Subcutaneous adipose tissue (tissue), 4 donors: Measurements from ENCODE around the gene TAS2R31. TPM values are rescaled to one million over a fixed set of nuclear protein-coding genes. Genes with fewer than 3 reads are reported as not detected.

Source experiments
- total RNA-seq, 4 donors: library from RNA; depleted of rRNA; stranded (reverse); fragments of >200 nt; gene quantifications; one replicate each; pipeline ENCODE4 v1.1.0, GENCODE V29; 2016
- TF ChIP-seq, protein P1 (sequence below): fragments of 450-650 bp; IDR thresholded peaks from one replicate; pipeline ENCODE4 v1.5.1; 2016; ENCODE audit warnings: low read depth, mild to moderate bottlenecking, control low read depth, antibody characterized with exemption, moderate library complexity

Gene TAS2R31
- total RNA-seq, 4 donors from 2014 or later = 3.4 to 7.6 (median 6.0) TPM

DNA sequence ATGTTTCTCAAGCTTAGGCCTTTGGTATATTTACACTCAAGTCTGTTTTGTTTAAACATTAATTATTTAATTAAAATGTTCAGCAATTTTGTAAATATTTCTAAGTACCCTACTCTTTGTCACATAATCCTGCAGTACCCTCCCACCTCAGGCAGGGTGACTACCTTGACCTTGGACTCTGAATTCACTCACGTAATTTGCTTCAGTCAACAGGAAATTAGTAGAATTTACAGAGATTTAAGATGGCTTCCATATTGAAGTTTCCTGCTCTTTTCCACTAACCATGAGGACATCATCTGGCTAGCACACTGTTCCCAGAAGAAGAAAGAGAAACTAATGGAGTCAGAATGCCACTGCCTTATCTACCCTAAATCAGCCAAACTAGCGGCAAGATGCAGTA lies 7.8 kb downstream of the TAS2R31 start:
- TF ChIP-seq, protein P1, sequence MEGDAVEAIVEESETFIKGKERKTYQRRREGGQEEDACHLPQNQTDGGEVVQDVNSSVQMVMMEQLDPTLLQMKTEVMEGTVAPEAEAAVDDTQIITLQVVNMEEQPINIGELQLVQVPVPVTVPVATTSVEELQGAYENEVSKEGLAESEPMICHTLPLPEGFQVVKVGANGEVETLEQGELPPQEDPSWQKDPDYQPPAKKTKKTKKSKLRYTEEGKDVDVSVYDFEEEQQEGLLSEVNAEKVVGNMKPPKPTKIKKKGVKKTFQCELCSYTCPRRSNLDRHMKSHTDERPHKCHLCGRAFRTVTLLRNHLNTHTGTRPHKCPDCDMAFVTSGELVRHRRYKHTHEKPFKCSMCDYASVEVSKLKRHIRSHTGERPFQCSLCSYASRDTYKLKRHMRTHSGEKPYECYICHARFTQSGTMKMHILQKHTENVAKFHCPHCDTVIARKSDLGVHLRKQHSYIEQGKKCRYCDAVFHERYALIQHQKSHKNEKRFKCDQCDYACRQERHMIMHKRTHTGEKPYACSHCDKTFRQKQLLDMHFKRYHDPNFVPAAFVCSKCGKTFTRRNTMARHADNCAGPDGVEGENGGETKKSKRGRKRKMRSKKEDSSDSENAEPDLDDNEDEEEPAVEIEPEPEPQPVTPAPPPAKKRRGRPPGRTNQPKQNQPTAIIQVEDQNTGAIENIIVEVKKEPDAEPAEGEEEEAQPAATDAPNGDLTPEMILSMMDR = no peak

DNA sequence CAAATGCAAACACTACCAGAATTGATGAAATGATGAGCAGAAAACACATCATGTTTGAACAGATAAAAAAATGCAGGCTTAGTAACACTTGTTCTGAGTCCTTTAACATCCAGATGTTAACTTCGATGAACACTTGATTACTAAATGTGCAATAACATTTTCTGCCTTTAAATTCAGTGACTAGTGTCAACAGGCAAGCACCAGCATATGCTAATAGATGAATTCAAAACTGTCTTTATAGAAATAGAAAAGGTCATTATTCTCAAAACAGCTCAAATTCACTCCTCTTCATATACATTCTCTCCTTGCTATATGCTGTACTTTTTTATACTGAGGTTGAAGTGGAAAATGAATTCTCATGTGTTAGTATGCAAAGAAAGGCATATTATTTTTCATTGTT lies 8.7 kb downstream of the TAS2R31 start, which contains the start of gene TAS2R19:
Gene TAS2R19 (minus strand): TSS at position 101 of the 400 bp plus-strand sequence. CDS start 49 bp downstream, at position 52.
- TF ChIP-seq, protein P1 = no peak

- TF ChIP-seq, protein P1 = no peak
Observed at GRCh38 chr12:11016937-11017336, 14.3 kb downstream of the TAS2R31 start.

- TF ChIP-seq, protein P1 = no peak
Observed at GRCh38 chr12:11015775-11016430, 15.3 kb downstream of the TAS2R31 start.

GRCh38 chr12:11014234-11014633 lies 17.0 kb downstream of the TAS2R31 start:
- TF ChIP-seq, protein P1 = no peak

GRCh38 chr12:11007608-11008007 lies 23.6 kb downstream of the TAS2R31 start:
- TF ChIP-seq, protein P1 = no peak

GRCh38 chr12:10998204-10998603 lies 33.0 kb downstream of the TAS2R31 start, which contains the start of gene TAS2R20:
TAS2R20 (minus strand) TSS chr12:10998304; CDS start chr12:10997875, 429 bp downstream.
- TF ChIP-seq, protein P1 = no peak
